ENCODE data around the gene USHBP1. TPM values are rescaled to one million over a fixed set of nuclear protein-coding genes. Genes with fewer than 3 reads are reported as not detected.

Gene USHBP1, protein sequence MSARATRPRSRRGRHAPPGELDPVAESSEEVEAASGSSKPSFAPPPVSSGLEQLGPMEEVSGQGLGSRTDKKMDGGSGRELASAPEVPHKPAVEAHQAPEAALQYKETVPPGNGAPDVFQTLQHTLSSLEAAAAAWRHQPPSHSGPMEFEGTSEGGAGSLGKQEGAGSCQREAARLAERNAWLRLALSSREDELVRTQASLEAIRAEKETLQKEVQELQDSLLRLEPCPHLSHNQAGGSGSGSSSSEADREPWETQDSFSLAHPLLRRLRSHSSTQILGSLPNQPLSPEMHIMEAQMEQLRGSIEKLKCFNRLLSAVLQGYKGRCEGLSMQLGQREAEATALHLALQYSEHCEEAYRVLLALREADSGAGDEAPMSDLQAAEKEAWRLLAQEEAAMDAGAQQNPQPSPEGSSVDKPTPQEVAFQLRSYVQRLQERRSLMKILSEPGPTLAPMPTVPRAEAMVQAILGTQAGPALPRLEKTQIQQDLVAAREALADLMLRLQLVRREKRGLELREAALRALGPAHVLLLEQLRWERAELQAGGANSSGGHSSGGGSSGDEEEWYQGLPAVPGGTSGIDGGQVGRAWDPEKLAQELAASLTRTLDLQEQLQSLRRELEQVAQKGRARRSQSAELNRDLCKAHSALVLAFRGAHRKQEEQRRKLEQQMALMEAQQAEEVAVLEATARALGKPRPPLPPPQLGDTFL
- total RNA-seq: 0.20 TPM in 1 of 2 replicates, not detected in the other

DNA sequence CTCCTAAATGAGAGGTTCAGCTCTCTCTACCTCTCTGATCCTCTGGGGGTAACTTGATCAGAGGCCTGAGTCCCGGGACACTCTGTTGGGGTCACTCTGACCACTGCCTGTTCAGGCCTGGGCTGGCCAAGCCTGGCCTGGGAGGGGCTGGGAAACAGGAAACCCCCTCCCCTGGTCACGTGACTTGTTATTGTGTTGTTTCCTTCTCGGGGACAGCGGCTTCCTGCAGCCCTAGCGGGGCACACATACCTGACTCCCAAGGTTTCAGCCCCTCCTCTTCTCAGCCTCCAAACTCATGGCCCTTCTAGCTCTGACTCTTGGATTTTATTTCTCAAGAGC, at the start of gene USHBP1:
USHBP1 (minus strand) TSS at position 105 of the 339 bp plus-strand sequence. CDS start 446 bp downstream, outside the sequence.
- no peak for DNase-seq (ENCODE audit: low read depth)

DNA sequence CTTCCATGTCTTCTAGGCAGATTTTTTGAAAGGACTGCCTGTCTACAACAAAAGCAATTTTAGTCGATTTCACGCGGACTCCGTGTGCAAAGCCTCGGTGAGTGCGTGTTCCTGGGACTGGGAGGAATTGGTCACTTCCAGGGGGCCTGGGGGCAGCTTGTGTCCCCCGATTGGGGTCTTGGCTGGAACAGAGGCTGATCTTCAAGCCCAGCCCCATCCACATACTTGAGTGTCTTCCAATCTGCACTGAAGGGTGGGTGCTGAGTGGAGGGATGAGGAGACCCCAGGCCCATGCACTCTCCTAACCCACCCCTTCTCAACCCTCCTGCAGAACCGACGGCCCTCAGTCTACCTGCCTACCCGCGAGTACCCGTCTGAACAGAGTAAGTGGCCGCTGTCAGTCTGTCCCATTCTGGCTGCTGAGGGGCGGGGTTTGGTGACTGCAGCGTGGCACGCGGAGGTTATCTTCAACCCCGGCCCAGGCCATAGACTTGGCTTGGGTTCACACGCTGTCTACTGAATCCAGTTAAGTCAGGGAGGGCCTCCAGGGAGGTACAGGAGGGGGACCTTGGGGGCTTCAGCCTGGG, 49.6 kb upstream of the USHBP1 start:
- DNase-seq (ENCODE audit: low read depth): no peak

DNA sequence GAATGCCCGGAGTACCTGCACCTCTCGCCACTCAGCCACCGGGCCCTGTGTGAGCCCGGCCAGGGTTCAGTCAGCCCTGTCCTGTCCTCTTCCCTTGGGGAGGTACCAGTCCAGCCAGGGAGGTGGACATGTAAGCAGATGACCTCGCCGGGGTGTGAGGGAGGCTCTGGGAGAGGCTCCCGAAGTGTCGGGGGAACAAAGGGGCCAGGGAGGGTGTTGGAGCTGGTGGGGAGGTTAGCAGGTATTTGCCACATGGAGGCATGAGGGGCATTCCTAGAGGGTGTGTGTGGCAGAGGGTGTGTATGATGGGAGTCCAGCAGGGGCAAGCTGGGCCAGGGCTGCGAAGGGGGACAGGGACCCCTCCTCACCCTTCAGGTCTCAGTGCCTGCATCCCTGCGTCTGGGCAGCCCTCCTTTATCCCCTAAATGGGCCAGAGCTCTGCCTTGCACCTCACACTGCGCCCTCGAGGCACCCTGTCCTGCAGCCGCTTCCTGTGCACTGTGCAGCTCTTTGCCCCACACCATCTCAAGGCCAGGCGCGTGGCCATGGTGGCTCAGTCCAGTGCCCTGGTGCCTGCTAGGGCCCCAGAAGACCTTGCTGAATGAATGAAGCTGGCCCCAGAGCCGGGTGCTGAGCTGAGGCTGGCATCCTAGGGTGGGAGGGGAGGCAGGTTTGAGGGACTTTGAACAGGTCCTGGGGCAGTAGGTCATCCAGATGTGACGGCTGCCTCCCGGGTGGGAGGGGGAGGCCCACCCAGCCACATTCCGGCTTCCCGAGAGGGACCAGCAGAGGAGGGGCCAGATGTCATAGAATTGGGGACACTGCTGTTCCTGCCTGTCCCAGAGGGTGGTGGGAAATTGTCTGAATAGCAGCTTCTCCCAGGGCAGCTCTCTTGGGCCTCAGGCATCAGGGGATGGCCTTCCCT, 47.9 kb upstream of the USHBP1 start:
- DNase-seq (ENCODE audit: low read depth): no peak

- peak; percentile 87 for DNase-seq (ENCODE audit: low read depth)
Measured at GRCh38 chr19:17311455-17312188, 47.1 kb upstream of the USHBP1 start.

DNA sequence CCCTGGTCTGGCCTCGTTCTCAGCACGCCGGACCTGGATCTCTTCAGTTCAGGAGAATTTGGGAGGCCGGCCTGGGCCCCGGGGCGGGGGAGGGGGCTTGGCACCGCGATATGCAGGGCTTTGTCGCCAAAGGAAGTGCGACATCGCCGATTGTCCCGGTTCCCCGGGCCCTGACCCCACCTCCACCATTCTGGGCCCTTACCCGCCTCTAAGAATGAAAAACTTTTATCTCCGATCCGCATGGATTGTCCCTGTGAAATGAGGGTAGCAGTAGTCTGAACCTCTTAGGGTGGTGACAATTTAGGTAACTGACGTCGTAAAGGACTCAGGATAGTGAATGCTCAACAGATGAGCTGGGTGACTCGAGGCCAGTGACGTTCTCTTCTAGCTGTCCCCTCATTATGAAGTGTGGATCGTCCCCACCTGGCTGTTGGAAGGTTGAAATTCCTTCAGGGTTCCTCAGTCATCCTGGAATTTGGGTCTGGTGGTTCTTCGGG, 45.5 kb upstream of the USHBP1 start:
- DNase-seq (ENCODE audit: low read depth): no peak

DNA sequence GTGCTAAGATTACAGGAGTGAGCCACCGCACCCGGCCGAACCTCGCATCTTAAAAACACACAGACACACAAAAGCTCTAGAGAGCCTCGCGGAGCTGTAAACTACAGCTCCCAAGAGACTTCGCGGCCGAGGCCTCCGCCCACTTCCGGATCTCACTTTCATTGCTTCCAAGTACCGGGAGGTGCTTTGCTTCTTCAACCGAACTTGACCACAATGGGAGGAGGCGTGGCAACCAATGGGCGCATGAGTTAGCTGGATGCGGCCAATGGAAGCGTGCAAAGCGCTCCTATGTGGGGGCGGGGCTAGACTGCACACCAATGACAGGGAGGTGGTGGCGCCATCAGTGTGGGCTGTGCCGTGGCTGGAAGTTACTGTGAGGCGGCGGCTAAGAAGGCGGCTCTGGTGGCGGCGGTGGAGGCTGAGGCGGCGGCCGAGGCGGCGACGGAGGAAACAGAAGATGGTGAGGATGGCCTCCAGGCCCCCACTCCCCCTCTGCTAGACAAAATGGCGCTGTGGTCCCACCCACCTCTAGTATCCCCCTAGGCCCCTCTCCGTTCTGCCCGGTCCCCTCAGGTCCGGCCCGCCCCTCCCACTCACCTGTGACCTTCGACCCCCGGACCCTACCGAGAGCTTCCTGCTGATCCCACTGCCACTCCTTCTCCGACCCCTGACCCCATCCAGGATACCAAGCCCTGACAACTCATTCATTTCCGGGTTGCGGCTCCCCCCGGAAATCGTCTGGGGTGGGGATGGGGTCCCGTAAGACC, 44.8 kb upstream of the USHBP1 start, which contains the start of gene DDA1:
DDA1 (plus strand) TSS at position 366 of the 767 bp plus-strand sequence; CDS start at position 458, 92 bp downstream.
- DNase-seq (ENCODE audit: low read depth): peak; percentile 99

DNA sequence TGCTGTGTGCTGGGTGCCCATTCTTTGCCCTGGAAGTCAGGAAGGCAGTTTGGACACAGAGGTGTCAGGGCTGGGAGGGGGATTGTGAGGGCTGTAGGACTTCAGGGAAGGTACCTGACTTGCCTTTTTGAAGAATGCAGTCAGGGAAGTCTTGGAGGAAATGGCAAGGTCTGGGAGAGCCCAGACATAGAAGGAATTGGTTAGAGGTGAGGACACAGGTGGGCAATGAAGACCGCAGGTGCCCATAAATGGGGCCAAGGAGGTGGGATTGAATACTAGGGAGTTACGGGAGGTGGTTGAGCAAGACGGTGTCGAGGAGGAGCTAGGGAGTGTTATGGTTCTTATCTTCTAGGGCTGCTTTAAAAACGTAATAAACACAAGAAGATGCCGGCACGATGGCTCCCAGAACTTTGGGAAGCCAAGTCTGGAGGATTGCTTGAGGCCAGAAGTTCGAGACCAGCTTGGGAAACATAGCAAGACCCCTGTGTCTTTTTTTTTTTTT, 43.4 kb upstream of the USHBP1 start:
- DNase-seq (ENCODE audit: low read depth): no peak

- DNase-seq (ENCODE audit: low read depth): no peak
Measured at GRCh38 chr19:17306285-17306714, 41.8 kb upstream of the USHBP1 start.

DNA sequence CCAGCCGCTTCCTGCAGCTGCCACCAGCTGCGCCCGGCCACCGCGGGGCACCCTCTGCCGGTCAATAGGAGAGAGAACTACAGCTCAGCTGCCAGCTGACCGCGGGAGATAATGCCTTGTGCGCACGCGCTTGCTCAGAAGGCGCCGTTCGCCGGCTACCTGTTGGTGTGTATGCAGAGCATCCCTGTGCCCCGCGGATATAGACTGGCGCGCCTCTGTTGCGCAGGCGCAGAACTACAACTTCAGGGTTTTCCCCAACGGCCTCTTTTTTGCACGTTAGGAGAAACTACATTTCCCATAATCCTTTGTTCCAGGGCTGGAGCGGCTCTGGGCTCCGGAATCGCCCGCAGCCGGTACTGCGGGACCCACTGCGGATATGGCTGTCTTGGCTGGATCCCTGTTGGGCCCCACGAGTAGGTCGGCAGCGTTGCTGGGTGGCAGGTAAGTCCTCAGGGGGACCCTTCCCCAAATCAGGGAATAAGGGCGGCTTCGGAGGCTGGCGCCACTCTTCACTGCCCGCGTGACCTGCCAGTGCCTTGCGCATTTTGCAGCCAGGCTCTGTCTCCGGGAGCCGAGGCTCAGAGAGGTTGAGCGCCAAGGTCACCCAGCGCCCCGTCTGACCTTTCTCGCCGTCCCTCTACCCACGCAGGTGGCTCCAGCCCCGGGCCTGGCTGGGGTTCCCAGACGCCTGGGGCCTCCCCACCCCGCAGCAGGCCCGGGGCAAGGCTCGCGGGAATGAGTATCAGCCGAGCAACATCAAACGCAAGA, 41.2 kb upstream of the USHBP1 start, which contains the start of gene MRPL34:
MRPL34 (plus strand) TSS at position 356 of the 768 bp plus-strand sequence; CDS start at position 377, 21 bp downstream.
- DNase-seq (ENCODE audit: low read depth): peak; percentile 98

DNA sequence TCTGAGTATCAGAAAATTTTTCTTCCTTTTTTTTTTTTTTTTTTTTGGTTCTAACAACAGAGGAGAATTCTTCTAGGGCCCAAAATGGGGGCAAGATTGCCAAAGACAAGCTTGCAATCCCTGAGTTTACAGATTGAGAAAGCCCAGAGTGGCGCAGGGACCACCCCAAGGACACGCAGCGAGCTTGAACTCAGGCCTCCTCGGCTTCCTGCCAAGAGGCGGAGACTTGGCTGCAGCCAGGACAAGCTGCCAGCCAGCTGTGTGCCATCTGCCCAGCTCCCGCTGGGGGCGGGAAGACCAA, 40.6 kb upstream of the USHBP1 start:
- DNase-seq (ENCODE audit: low read depth): no peak

DNA sequence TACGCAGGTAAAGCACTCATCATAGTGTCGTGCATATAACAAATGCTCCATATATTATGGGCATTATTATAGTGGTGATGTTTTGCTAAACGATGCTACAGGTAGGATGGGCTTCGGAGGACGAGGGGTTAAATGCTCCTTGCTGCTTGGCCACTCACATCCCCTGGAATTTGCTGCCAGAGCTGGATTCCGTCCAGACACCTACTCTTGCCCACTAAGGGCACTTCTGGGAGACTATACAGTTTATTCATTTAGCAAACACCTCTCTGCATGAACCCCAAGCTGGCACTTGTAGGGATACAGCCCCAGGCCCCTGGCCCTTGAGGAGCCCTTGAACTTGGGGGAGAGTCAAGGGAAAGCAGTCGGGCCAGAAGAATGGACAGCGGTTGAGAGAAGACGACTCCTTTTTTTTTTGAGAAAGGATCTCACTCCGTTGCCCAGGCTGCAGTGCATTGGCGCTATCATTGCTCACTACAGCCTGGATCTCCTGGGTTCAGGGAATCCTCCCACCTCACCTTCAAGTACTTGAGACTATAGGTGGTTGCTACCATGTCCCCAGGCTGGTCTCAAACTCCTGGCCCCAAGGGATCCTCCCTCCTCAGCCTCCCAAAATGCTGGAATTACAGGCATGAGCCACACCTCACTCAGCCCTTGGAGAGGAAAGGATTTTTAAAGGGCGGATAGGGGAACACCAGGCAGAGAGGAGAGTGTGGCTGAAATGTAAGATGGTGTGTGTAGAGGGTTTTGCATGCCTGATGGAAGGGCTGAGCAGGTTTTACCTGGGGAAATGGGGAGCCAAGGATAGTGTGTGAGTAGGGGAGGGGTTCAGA, 40.1 kb upstream of the USHBP1 start:
- no peak for DNase-seq (ENCODE audit: low read depth)

DNA sequence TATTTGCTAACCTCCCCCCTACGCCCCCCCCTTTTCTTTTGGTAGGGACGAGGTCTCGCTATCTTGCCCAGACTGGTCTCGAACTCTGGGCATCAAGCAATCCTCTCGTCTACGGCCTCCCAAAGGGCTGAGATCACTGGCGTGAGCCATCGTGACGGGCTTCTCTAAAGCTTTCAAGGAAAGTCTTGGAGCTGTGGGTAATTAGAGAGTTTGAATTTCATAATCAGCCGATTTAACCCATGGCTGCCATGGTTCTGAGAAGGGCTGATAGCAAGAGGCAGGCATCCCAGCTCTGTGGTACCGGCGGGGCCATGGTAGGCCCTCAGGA, 39.4 kb upstream of the USHBP1 start:
- no peak for DNase-seq (ENCODE audit: low read depth)

DNA sequence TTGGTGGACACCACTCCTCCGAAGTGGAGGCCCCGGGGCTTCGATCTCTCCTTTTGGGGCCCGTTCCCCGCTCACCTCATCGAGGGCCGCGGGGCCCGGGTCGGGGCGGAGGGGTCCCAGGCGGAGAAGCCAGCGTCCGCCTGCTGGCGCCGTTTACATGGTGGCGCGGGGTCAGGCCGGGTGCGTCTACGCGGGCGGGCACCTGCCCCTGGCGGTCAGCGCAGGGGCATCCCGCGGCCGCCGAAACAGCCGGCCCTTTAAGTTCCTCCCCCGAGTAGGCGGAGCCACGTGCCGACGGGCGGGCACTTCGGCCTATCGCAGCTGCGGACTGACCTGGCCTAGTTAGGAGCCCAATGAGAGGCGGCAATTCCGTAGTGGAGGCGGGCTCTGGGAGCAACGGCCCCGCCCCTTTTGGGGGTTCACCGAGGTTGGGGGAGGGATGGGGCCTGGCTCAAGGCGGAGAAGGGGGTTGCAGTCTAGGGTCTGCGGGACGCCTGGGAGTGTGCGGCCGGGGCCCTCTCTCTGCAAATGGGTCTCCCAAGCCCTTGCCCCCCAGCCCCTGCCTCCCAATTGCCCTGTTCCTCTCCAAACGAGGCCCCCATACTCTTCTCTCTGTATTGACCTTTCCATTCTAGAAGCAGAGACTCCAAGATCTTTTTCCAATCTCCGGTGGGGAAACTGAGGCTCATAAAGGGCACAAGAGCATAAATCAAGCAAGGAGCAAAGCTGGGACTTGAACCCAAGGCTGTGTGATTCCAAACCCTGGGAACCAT, 38.8 kb upstream of the USHBP1 start, which contains the start of gene ABHD8:
ABHD8 (minus strand) TSS at position 259 of the 773 bp plus-strand sequence. CDS start 1,809 bp downstream, outside the sequence.
- DNase-seq (ENCODE audit: low read depth): peak; percentile 87

DNA sequence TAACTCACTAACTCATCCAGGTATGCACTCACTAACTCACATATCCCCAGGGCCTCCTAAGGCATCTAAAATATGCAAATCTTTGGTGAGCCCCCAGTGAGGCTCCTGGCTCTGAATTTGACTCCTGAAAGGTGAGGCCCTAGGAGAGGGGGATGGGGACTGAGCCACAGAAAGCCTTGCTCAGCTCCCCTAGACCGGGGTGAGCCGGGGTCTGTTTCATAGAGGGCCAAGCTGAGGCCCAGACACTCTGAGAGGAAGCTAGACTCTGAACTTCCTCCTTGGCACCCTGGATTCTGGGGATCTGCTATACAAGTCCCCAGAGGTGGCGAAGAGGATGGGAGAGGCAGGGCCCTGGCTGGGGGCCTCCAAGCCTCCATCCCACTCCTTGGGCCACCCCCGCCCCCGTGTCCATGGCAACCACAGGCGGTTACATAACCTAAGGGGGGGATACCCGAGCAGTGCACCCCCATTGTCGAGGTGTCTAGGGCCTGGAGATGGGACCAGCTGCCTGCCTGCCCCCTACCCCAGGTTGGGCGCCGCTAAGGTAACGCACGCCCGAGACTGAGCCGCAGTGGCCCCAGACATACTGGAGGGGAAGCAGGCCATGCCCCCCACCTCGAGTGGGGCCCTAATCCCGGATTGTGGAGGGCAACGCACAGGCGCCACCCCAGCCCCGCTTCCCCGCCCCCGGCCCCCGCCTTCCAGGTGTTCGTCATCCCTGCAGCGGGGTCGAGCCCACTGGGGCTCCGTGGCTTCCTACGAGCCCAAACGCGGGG, 38.0 kb upstream of the USHBP1 start:
- DNase-seq (ENCODE audit: low read depth): no peak

GRCh38 chr19:17300992-17301619, 36.6 kb upstream of the USHBP1 start:
- DNase-seq (ENCODE audit: low read depth): no peak

DNA sequence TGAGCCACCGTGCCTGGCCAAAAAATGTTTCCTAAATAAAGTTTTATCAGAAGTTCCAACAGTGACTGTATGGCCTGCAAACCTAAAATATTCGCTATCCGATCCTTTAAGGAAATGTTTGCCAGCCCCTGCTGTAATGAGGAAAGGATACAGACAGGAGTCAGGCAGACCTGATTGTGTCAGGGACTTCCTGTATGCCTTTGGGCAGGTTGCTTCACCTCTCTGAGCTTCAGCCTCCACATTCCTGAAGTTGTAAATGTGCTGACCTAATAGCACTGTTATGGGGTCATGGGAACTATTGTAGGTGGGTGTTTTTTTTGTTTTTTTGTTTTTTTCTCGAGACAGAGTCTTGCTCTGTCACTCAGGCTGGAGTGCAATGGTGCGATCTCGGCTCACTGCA, 32.4 kb upstream of the USHBP1 start:
- DNase-seq (ENCODE audit: low read depth): no peak
